Activated gamma-delta T cell treated with Interleukin-2 at 50 U/mL for 16 hours (primary cell): Measurements from ENCODE around the gene SLC13A3.

ENCODE experiments used
- DNase-seq: peaks from one replicate; pipeline ENCODE4 v3.0.0-alpha.2; 2020

The SLC13A3 gene

GRCh38 chr20:46651091-46651962 is at the start of gene SLC13A3:
TSS of gene SLC13A3 (minus strand) at chr20:46651459. CDS start at chr20:46651421, 38 bp downstream.
- DNase-seq: no peak

GRCh38 chr20:46701057-46701456 is 49.8 kb upstream of the SLC13A3 start:
- DNase-seq: no peak

GRCh38 chr20:46700481-46700880 is 49.2 kb upstream of the SLC13A3 start:
- no peak for DNase-seq

GRCh38 chr20:46699651-46700359 is 48.5 kb upstream of the SLC13A3 start:
- DNase-seq: no peak

GRCh38 chr20:46698788-46699187 is 47.5 kb upstream of the SLC13A3 start:
- DNase-seq: no peak

- DNase-seq: no peak
Observed at GRCh38 chr20:46696791-46697279, 45.6 kb upstream of the SLC13A3 start.

- DNase-seq: no peak
Observed at GRCh38 chr20:46695892-46696291, 44.6 kb upstream of the SLC13A3 start.

- no peak for DNase-seq
Observed at GRCh38 chr20:46694484-46694883, 43.2 kb upstream of the SLC13A3 start.

GRCh38 chr20:46691196-46691595 is 39.9 kb upstream of the SLC13A3 start:
- DNase-seq: no peak

GRCh38 chr20:46690219-46691106 is 39.2 kb upstream of the SLC13A3 start:
- no peak for DNase-seq

- DNase-seq: no peak
Observed at GRCh38 chr20:46689754-46690085, 38.5 kb upstream of the SLC13A3 start.

- DNase-seq: peak; percentile 96
Observed at GRCh38 chr20:46689082-46689753, 38.0 kb upstream of the SLC13A3 start, which contains the start of gene TP53RK. TSS of gene TP53RK (minus strand) at chr20:46689444. CDS start at chr20:46689414, 30 bp downstream.

- DNase-seq: no peak
Observed at GRCh38 chr20:46688151-46689081, 37.2 kb upstream of the SLC13A3 start.

- DNase-seq: no peak
Observed at GRCh38 chr20:46683939-46684750, 32.9 kb upstream of the SLC13A3 start.

- no peak for DNase-seq
Observed at GRCh38 chr20:46683668-46683938, 32.3 kb upstream of the SLC13A3 start.

GRCh38 chr20:46683011-46683667 is 31.9 kb upstream of the SLC13A3 start:
- DNase-seq: no peak

- DNase-seq: no peak
Observed at GRCh38 chr20:46682063-46682821, 31.0 kb upstream of the SLC13A3 start.

- peak; percentile 71 for DNase-seq
Observed at GRCh38 chr20:46681032-46681854, 30.0 kb upstream of the SLC13A3 start.
